Measurements from ENCODE around the gene ALS2CL.

The ALS2CL gene

DNA sequence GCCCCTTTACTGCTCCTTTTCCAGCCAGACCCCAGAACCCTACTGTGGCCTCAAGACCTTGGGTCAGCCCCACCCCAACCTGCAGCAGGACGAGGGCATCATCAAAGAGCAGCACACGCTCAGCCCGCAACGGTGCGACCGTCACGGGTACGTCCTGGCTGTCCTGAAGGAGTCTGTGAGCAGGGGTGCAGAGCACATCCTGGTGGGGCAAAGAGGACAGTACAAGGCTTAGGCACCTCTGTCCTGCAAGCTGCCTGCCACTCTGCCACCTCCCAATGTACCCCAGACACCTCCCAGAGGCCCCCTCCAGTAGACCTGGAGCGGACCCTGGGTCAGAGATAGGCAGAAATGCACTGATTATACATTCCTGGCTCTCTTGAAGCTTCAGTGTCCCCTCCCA is 8.0 kb downstream of the ALS2CL start:
- TF ChIP-seq, protein P1, sequence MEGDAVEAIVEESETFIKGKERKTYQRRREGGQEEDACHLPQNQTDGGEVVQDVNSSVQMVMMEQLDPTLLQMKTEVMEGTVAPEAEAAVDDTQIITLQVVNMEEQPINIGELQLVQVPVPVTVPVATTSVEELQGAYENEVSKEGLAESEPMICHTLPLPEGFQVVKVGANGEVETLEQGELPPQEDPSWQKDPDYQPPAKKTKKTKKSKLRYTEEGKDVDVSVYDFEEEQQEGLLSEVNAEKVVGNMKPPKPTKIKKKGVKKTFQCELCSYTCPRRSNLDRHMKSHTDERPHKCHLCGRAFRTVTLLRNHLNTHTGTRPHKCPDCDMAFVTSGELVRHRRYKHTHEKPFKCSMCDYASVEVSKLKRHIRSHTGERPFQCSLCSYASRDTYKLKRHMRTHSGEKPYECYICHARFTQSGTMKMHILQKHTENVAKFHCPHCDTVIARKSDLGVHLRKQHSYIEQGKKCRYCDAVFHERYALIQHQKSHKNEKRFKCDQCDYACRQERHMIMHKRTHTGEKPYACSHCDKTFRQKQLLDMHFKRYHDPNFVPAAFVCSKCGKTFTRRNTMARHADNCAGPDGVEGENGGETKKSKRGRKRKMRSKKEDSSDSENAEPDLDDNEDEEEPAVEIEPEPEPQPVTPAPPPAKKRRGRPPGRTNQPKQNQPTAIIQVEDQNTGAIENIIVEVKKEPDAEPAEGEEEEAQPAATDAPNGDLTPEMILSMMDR (IDR thresholded peaks at IDR 0.05; ENCODE audit: low read depth, low read length, missing control alignments): no peak
- H3K4me3 ChIP-seq (replicated peaks; ENCODE audit: low read depth, low read length): no peak overlapping the region

DNA sequence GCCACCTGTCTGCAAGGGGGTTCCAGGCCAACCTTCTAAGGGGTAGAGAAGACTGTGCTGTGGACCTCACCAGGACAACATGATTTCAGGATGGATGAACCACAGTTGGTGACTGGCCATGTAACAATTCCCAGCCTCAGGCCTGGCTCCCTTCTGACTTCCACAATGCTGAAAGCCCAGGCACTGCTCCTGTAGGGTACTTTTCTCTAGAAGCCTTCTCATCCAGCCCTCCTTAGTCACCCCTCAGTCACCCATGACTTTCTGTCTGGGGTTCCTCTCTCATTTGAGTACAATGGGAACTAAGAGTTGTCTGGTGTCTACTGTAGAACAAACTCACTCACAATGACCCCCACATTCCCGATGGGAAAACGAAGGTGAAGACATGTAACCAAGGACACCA is 8.6 kb downstream of the ALS2CL start:
- DNase-seq (ENCODE audit: extremely low read depth, low read depth): no peak
- TF ChIP-seq, protein P1 (IDR thresholded peaks at IDR 0.05; ENCODE audit: low read depth, low read length, missing control alignments): no peak
- no peak overlapping the region for H3K4me3 ChIP-seq (replicated peaks; ENCODE audit: low read depth, low read length)

More for the DNA sequence above, 8.0 kb downstream of the ALS2CL start:
- no peak for DNase-seq (ENCODE audit: extremely low read depth, low read depth)

DNA sequence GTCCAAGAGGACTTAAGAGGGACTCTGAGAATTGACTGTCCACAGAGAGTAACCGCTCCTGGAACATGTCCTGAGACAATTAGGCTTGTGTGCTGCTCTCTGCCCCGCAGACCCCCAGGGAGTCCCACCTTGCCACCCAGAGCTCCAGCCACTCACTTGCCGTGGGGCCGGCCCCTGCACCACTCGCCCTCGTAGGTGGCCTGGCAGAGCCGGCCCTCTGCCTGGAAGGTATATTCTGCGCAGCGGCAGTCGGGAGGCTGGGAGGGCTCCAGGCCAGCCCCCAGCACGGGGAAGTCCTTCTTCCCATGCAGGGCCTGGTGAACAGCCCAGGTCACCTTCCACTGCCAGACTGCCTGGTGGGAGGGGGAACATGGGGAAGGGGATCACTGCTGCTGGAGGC is 10.5 kb downstream of the ALS2CL start:
- no peak for DNase-seq (ENCODE audit: extremely low read depth, low read depth)
- H3K4me3 ChIP-seq (replicated peaks; ENCODE audit: low read depth, low read length): no peak overlapping the region
- TF ChIP-seq, protein P1 (IDR thresholded peaks at IDR 0.05; ENCODE audit: low read depth, low read length, missing control alignments): no peak

DNA sequence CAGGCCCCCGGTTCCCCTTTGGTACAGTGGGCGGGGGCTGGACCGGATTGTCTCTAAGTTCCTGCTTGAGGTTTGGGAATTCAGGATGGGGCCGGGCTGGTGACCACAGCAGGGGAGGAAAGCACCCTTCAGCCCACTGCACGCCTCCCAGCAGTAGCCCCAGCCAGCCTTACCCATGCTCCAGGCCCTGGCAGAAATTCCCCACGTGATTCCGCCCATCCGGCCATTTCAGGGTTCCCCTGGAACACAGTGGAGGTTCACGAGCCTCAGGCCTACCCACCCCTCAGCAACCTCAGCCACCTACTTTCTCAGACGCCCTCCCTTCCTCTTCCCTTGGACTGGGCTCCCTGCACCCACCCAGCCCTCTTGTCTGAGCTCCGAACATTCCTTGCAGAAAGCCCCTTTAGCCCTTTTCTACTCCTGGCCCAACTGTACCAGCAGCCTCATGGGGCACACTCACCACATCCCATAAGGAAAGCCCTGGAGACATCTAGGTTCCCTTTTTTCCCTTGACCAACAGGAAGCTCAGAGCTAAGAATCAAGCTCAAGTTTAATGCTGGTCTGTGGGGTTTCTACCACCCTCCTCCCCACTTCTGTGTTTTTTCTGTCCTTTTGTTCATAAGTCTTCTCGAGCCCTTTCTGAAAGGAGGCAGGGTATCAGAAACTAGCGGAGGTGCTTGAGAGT is 11.5 kb downstream of the ALS2CL start:
- TF ChIP-seq, protein P1 (IDR thresholded peaks at IDR 0.05; ENCODE audit: low read depth, low read length, missing control alignments): no peak

DNA sequence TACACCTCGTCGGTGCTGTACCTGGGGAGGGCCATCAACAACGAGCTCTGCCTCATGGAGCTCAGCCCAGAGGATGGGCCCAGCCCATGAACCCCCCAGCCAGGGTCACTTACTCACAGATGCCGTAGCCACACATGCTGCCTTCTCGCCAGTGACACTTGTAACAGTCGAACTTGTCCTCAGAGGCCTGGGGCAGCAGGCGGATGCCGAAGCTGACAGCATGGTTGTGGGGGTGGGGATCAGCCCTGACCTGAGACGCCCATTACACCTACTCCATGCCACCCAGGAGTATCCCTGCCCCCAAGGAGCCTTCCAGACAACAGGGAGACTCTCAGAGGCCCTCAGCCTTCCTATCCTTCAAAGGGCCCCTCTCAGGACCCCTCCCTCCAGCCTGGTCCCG is 12.1 kb downstream of the ALS2CL start:
- TF ChIP-seq, protein P1 (IDR thresholded peaks at IDR 0.05; ENCODE audit: low read depth, low read length, missing control alignments): no peak
- no peak overlapping the region for H3K4me3 ChIP-seq (replicated peaks; ENCODE audit: low read depth, low read length)
- DNase-seq (ENCODE audit: extremely low read depth, low read depth): no peak

More for the DNA sequence above, 11.5 kb downstream of the ALS2CL start:
- H3K4me3 ChIP-seq (replicated peaks; ENCODE audit: low read depth, low read length): no peak overlapping the region
- DNase-seq (ENCODE audit: extremely low read depth, low read depth): no peak

DNA sequence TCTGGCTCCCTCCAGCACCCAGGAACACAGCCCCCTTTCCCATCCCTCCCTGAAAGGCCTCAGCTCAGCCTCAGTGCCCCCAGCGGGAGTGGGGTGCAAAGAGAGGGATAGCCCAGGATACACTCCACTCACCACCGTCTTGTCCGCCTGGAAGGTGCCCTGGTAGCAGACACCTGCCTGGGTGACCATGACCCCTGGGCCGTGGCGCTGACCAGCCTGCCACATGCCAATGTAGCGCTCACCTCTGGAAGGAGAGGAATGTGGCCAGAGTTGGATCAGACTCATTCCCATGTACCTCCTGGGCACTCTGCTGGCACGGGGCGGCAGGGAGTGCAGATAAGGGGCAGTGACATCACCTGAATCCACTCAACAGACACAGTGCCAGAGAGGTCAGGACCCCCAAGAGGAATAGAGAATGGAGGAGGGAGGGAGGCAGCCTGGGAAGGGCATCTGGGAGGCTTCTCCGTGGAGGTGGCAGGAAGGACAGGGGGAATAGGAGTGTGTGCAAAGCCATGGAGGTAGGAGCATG is 13.1 kb downstream of the ALS2CL start:
- TF ChIP-seq, protein P1 (IDR thresholded peaks at IDR 0.05; ENCODE audit: low read depth, low read length, missing control alignments): no peak
- H3K4me3 ChIP-seq (replicated peaks; ENCODE audit: low read depth, low read length): no peak overlapping the region
- no peak for DNase-seq (ENCODE audit: extremely low read depth, low read depth)

All from HFF-Myc (cell line).